ENCODE results near the gene RACGAP1.

Gene RACGAP1

GRCh38 chr12:49959685-49960473 lies 65.4 kb downstream of the RACGAP1 start:
- Mint-ChIP-seq H3K27ac (no peak overlapping the region), H3K4me1 (peaks cover 37% of the 10 kb centered on the region), H3K9me3 (no peaks in the 10 kb centered on the region), H3K27me3 (ENCODE audit: low read depth, poor library complexity) (peaks cover 84% of the 10 kb centered on the region), H3K4me3 (peak overlapping the region; percentile 78), H3K36me3 (ENCODE audit: low read depth) (no peaks in the 10 kb centered on the region)
- DNase-seq: no peak
- TF ChIP-seq, protein P1, sequence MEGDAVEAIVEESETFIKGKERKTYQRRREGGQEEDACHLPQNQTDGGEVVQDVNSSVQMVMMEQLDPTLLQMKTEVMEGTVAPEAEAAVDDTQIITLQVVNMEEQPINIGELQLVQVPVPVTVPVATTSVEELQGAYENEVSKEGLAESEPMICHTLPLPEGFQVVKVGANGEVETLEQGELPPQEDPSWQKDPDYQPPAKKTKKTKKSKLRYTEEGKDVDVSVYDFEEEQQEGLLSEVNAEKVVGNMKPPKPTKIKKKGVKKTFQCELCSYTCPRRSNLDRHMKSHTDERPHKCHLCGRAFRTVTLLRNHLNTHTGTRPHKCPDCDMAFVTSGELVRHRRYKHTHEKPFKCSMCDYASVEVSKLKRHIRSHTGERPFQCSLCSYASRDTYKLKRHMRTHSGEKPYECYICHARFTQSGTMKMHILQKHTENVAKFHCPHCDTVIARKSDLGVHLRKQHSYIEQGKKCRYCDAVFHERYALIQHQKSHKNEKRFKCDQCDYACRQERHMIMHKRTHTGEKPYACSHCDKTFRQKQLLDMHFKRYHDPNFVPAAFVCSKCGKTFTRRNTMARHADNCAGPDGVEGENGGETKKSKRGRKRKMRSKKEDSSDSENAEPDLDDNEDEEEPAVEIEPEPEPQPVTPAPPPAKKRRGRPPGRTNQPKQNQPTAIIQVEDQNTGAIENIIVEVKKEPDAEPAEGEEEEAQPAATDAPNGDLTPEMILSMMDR (IDR thresholded peaks at IDR 0.05): no peak

DNA sequence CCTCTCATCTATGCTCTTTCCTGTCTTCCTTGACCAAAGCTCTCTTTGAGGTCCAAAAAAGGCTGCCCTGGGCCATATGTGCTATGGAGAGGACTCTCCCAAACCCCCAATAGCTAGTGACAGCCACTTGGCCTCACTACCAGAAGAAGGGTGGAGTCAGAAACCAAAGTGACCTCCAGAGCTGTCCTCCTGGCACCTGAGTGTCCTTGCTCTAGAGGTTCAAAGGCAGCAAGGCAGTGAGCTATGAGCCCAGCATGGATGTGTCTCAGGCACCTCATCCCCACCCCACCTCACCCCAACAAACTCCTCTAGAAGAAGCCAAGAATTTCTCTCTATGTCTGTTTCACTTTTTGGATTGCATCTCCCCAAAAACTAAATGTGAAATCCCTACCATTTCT lies 67.7 kb downstream of the RACGAP1 start:
- TF ChIP-seq, protein P1 (IDR thresholded peaks at IDR 0.05): no peak

GRCh38 chr12:49956663-49957569 lies 68.4 kb downstream of the RACGAP1 start:
- Mint-ChIP-seq H3K27me3 (ENCODE audit: low read depth, poor library complexity) (peaks cover 62% of the 10 kb centered on the region), H3K4me1 (peaks cover 43% of the 10 kb centered on the region), H3K36me3 (ENCODE audit: low read depth) (no peaks in the 10 kb centered on the region), H3K4me3 (no peak overlapping the region), H3K27ac (no peak overlapping the region), H3K9me3 (no peaks in the 10 kb centered on the region)
- TF ChIP-seq, protein P1 (IDR thresholded peaks at IDR 0.05): no peak
- no peak for DNase-seq

More for the DNA sequence above, 67.7 kb downstream of the RACGAP1 start:
- Mint-ChIP-seq H3K27me3 (ENCODE audit: low read depth, poor library complexity) (peaks cover 68% of the 10 kb centered on the region), H3K4me3 (no peak overlapping the region), H3K4me1 (peaks cover 43% of the 10 kb centered on the region), H3K27ac (no peak overlapping the region), H3K36me3 (ENCODE audit: low read depth) (no peaks in the 10 kb centered on the region), H3K9me3 (no peaks in the 10 kb centered on the region)
- DNase-seq: no peak

GRCh38 chr12:49955899-49956662 lies 69.2 kb downstream of the RACGAP1 start:
- H3K4me3 Mint-ChIP-seq: no peak overlapping the region
- H3K27ac Mint-ChIP-seq: no peak overlapping the region

More at GRCh38 chr12:49955899-49956662, 69.2 kb downstream of the RACGAP1 start:
- Mint-ChIP-seq H3K27me3 (ENCODE audit: low read depth, poor library complexity) (peaks cover 57% of the 10 kb centered on the region), H3K36me3 (ENCODE audit: low read depth) (no peaks in the 10 kb centered on the region), H3K4me1 (peaks cover 43% of the 10 kb centered on the region), H3K9me3 (no peaks in the 10 kb centered on the region)
- DNase-seq: no peak
- TF ChIP-seq, protein P1 (IDR thresholded peaks at IDR 0.05): no peak

Measured in nephron progenitor cell (in vitro differentiated cells).